ENCODE data around the gene SPSB3.

The SPSB3 gene

GRCh38 chr16:1729026-1729425 lies 53.3 kb downstream of the SPSB3 start:
- Histone ChIP-seq H3K23ac (ENCODE audit: low read length) (no peak overlapping the region), H3K18ac (ENCODE audit: low read length) (no peak overlapping the region), H2AK5ac (ENCODE audit: low read length) (no peak overlapping the region), H3K79me2 (ENCODE audit: control insufficient read depth, insufficient read depth, low read length) (no peaks in the 10 kb centered on the region), H2BK120ac (ENCODE audit: low read depth, low read length) (no peak overlapping the region), H4K5ac (ENCODE audit: low read length) (no peak overlapping the region), H4K8ac (ENCODE audit: low read depth, low read length) (no peak overlapping the region), H3K79me1 (ENCODE audit: low read length) (no peaks in the 10 kb centered on the region), H3K36me3 (ENCODE audit: control insufficient read depth, insufficient read depth, low read length) (peaks cover 2% of the 10 kb centered on the region), H3K4ac (ENCODE audit: low read depth, low read length) (no peak overlapping the region), H3K4me3 (ENCODE audit: low read length) (no peak overlapping the region), H3K9ac (ENCODE audit: low read length) (no peak overlapping the region), H3K27me3 (ENCODE audit: insufficient read depth, low read length, poor library complexity) (no peaks in the 10 kb centered on the region), H2BK15ac (replicated peaks; ENCODE audit: low read depth) (no peak overlapping the region), H2BK5ac (ENCODE audit: low read length) (no peak overlapping the region), H3K56ac (ENCODE audit: low read length) (no peak overlapping the region), H3K4me2 (ENCODE audit: low read length) (no peak overlapping the region), H3K4me1 (ENCODE audit: control insufficient read depth, low read depth, low read length) (no peaks in the 10 kb centered on the region), H3K27ac (ENCODE audit: low read depth, low read length) (no peak overlapping the region)
- DNase-seq, result no peak
- WGBS (ENCODE audit: extremely low coverage, insufficient coverage, low lambda C conversion rate), result no CpG with 5 or more reads among the region's 18 CpGs

- H3K27me3 ChIP-seq (ENCODE audit: insufficient read depth, low read length, poor library complexity), result no peaks in the 10 kb centered on the region
- WGBS (ENCODE audit: extremely low coverage, insufficient coverage, low lambda C conversion rate), result no CpG with 5 or more reads among the region's 37 CpGs
- H3K4me2 ChIP-seq (ENCODE audit: low read length), result no peak overlapping the region
- no peak overlapping the region for H3K56ac ChIP-seq (ENCODE audit: low read length)
- H3K23ac ChIP-seq (ENCODE audit: low read length), result no peak overlapping the region
- H3K18ac ChIP-seq (ENCODE audit: low read length), result no peak overlapping the region
- no peak overlapping the region for H2BK15ac ChIP-seq (replicated peaks; ENCODE audit: low read depth)
- H2BK120ac ChIP-seq (ENCODE audit: low read depth, low read length), result no peak overlapping the region
- DNase-seq, result no peak
- no peaks in the 10 kb centered on the region for H3K79me2 ChIP-seq (ENCODE audit: control insufficient read depth, insufficient read depth, low read length)
- no peak overlapping the region for H4K8ac ChIP-seq (ENCODE audit: low read depth, low read length)
- H2BK5ac ChIP-seq (ENCODE audit: low read length), result no peak overlapping the region
- peaks cover 2% of the 10 kb centered on the region for H3K36me3 ChIP-seq (ENCODE audit: control insufficient read depth, insufficient read depth, low read length)
- H2AK5ac ChIP-seq (ENCODE audit: low read length), result no peak overlapping the region
- no peaks in the 10 kb centered on the region for H3K4me1 ChIP-seq (ENCODE audit: control insufficient read depth, low read depth, low read length)
- no peak overlapping the region for H3K9ac ChIP-seq (ENCODE audit: low read length)
- H3K27ac ChIP-seq (ENCODE audit: low read depth, low read length), result no peak overlapping the region
- peaks cover 2% of the 10 kb centered on the region for H3K79me1 ChIP-seq (ENCODE audit: low read length)
- H3K4me3 ChIP-seq (ENCODE audit: low read length), result no peak overlapping the region
- no peak overlapping the region for H3K4ac ChIP-seq (ENCODE audit: low read depth, low read length)
- H4K5ac ChIP-seq (ENCODE audit: low read length), result no peak overlapping the region
These were observed 54.4 kb downstream of the SPSB3 start for GRCh38 chr16:1727651-1728624.

Small RNA genes within 50 kb of the gene (small RNA-seq; reads per million reads assigned to genes)
- 19.5 reads per million, percentile 91 among the genes with 10 or more reads in this experiment for gene MIR3177 (ENCODE audit: insufficient read depth)

Data from mesendoderm (in vitro differentiated cells).